Measurements from ENCODE around the gene MARK4.

Gene MARK4

DNA sequence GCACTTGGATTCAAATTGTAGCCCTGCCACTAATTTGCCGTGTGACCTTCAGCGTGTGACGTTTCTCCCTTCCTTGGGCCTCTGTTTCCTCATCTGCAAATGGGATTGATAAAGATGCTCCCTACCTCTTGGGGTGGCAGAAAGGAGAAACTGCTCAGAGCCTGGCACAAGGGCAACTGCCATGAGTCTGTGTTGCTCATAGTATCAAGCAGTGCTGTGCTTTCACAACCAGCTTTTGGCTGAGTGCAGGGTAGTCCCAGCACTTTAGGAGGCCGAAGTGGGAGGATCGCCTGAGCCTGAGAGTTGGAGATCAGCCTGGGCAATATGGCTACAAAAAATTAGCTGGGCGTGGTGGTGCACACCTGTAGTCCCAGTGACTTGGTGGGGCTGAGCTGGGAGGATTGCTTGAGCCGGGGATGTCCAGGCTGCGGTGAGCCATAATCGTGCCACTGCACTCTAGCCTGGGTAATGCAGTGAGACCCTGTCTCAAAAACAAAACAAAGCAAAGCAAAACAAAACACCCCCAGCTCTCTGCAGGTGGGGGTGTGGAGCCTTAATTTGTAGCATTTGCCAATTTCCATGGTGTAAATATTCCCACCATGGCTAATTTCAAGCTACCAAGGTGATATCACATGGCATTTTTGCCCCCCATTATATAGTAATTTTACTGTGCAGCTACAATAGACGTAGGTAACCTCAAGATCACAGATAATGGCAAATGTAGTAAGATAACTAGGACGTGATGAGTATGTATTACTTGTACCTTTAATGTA, 1.6 kb upstream of the MARK4 start:
- no peak overlapping the region for H3K4me3 ChIP-seq (ENCODE audit: low read depth, low read length)
- TF ChIP-seq, protein P1, sequence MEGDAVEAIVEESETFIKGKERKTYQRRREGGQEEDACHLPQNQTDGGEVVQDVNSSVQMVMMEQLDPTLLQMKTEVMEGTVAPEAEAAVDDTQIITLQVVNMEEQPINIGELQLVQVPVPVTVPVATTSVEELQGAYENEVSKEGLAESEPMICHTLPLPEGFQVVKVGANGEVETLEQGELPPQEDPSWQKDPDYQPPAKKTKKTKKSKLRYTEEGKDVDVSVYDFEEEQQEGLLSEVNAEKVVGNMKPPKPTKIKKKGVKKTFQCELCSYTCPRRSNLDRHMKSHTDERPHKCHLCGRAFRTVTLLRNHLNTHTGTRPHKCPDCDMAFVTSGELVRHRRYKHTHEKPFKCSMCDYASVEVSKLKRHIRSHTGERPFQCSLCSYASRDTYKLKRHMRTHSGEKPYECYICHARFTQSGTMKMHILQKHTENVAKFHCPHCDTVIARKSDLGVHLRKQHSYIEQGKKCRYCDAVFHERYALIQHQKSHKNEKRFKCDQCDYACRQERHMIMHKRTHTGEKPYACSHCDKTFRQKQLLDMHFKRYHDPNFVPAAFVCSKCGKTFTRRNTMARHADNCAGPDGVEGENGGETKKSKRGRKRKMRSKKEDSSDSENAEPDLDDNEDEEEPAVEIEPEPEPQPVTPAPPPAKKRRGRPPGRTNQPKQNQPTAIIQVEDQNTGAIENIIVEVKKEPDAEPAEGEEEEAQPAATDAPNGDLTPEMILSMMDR (IDR thresholded peaks at IDR 0.05; ENCODE audit: borderline replicate concordance, insufficient read depth, low read depth, low read length): no peak

DNA sequence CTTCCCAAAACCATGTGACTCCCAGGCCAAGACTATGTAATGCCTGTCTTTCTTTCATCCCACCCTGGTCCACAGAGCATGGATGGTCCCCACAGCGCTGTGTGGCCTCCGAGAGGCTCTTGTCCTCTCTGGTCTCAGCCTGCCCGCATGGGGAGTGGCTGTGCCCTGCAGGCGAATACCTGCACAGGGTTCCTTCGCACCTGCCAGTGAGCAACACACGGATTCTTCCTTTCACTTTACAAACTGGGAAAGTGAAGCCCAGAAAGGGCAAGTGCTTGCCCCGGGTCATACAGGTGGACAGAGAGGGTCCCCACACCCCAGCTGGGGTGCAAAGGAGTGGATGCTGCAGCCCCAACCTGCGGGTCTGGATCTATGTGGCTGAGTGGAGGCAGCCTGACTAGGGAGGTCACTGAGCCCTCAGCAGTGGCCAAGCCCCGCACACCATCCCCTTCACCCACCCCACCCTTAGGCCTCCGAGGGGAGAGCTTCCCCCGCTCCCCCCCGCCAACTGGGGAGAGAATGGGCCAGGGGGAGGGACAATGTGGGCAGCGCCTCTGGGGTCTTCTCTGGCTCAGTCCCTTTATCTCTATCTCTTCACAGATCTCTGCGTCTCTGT, 747 bp upstream of the MARK4 start:
- TF ChIP-seq, protein P1 (IDR thresholded peaks at IDR 0.05; ENCODE audit: borderline replicate concordance, insufficient read depth, low read depth, low read length): no peak
- peak overlapping the region; percentile 44 for H3K4me3 ChIP-seq (ENCODE audit: low read depth, low read length)

DNA sequence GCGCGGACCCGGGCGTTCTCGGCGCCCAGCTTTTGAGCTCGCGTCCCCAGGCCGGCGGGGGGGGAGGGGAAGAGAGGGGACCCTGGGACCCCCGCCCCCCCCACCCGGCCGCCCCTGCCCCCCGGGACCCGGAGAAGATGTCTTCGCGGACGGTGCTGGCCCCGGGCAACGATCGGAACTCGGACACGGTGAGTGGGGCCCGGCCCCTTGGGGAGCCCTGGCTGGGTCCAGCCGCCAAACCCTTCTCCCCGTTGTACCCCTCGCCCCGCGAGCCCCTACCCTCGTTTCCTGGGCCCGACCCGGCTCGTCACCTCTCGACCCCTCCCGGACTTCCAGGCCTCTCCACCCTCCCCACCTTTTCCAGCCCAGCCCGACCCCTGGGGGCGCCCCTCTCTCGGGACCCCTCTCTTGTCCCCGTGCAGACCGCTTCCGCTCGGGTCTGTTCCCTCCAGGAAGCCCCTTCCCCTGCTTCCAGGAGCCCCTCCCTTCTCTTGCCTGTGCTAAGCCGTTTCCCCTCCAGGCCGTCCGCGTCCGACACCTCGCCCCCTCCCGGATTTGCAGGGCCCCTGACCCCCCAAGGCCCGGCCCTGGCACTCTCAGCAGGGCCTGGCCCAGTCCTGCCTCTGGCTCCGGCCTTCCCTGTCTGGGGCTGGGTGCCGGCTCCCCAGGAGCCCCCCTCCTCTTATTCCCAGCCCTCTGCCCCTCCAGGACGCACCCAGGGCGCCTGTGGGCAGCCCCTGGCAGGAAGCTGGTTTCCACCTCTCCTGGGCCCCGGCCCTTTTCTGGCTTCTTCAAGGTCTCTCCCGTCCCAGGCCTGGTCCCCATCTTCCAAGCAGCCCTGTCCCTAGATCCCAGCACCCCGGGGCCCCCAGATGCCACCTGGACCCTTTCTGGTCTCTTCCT, 632 bp downstream of the MARK4 start:
- peak overlapping the region; percentile 77 for H3K4me3 ChIP-seq (ENCODE audit: low read depth, low read length)
- TF ChIP-seq, protein P1 (IDR thresholded peaks at IDR 0.05; ENCODE audit: borderline replicate concordance, insufficient read depth, low read depth, low read length): no peak

DNA sequence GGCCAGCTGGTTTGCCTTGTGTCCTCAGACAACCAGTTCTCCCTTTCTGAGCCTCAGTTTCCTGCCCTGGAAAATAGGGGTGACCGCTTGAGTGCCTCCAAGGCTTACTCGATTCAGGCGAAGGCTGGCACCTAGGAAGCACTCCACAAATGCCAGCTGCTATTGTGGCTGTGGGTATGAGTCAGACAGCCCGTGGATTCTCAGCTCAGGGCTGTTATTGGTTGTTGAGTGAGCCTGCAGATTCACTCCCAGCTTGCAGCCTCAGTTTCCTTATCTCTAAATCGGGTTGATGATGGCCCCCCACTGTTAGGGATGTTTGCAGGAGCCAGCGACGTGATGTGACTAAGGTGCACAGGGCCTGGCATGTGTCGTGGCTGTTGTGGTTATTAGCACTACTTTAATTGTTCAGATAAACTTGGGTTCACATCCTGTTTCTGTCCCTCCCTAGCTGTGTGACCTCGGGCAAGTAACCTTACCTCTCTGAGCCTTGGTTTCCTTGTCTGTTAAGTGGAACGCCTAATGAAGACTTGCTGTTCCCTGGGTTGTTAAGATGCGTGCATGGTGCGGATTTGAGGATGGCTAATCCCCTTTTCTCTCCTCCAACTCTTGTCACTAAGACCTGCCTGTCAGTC, 2.4 kb downstream of the MARK4 start:
- H3K4me3 ChIP-seq (ENCODE audit: low read depth, low read length): no peak overlapping the region
- TF ChIP-seq, protein P1 (IDR thresholded peaks at IDR 0.05; ENCODE audit: borderline replicate concordance, insufficient read depth, low read depth, low read length): no peak

DNA sequence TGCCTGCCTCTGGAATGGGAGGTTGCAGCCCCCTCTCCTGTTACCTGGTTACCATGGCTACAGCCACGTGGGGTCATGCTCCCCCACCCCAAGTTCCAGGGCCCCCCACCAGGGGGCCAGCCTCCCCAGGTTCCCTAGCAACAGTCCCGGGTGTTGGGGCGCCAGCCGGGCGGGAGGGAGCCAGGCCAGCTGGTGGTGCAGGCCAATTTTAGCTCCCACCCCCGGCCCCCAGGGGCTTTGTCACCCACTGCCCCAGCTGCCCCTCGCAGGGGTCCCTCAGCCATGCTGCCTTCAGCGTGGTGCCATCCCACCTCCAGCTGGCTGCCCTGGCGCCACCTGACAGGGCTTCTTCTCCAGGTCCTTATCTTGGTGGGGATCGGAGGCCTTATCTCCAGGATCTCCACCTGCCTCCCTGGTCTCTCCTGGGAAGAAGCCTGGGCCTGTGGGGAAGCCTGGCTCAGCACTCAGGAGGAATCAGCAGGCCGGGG, 3.0 kb downstream of the MARK4 start:
- no peak overlapping the region for H3K4me3 ChIP-seq (ENCODE audit: low read depth, low read length)
- TF ChIP-seq, protein P1 (IDR thresholded peaks at IDR 0.05; ENCODE audit: borderline replicate concordance, insufficient read depth, low read depth, low read length): peak; percentile 49

DNA sequence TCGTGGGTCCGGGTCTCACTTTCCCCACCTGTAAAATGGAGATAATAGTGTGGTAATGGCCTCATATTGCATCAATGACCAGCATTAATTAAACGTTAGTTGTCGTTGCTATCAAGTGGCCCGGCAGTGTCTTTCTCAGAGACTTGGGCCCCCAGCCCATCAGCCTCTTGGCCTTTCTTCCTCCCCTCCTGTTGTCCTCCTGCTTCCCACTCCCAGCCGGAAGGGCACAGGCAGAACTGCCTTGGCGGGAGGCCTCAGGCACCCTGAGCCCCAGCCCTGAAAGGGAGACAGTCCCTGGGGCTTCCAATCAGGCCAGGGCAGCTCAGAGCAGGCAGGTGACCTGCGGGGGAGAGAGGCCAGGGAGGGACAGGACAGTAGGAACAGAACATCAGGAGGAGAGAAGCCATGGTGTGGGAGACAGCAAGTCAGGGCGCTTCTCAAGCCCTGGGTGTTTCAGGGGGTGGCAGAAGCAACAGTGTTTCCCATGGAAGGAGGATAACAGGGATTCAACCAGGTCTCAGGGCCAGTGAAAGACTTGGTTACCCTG, 4.6 kb downstream of the MARK4 start:
- TF ChIP-seq, protein P1 (IDR thresholded peaks at IDR 0.05; ENCODE audit: borderline replicate concordance, insufficient read depth, low read depth, low read length): no peak

More for the DNA sequence above, 4.6 kb downstream of the MARK4 start:
- H3K4me3 ChIP-seq (ENCODE audit: low read depth, low read length): no peak overlapping the region
